GM18870 (cell line): Measurements from ENCODE around the gene SLCO1B3.

Experiments
- ATAC-seq: cut with Tn5 transposase; IDR thresholded peaks from one replicate; pipeline ENCODE4 v1.9.1; 2021; ENCODE audit warnings: moderate library complexity; ENCODE audit not compliant: unreplicated experiment

SLCO1B3 gene

DNA sequence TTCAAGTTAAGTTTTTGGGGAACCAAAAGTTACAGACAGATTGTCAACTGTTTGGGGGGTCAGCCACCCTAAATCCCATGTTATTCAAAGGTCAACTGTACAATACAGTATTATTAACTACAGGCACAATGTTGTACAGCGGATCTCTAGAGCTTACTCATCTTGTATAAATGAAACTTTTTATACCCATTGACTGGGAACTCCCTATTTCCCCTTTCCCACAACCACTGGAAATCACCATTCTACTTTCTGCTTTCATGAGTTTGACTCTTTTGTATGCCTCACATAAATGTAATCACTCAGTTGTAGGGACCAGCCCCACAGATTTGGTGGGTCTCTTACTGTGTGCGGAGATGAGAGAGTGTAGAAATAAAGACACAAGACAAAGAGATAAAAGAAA, 57.8 kb downstream of the SLCO1B3 start:
- peak; percentile 58 for ATAC-seq

DNA sequence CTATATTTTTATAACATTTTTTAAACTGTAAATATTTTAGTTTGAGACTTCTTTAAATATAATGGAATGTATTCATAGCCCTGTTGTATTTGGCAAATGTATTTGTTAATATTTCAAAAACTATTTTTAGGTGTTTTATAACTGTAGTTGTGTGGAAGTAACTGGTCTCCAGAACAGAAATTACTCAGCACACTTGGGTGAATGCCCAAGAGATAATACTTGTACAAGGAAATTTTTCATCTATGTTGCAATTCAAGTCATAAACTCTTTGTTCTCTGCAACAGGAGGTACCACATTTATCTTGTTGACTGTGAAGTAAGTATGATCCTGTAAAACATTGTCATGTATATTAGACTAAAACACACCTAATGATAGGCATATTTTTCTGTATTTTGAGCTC, 72.8 kb downstream of the SLCO1B3 start:
- no peak for ATAC-seq

DNA sequence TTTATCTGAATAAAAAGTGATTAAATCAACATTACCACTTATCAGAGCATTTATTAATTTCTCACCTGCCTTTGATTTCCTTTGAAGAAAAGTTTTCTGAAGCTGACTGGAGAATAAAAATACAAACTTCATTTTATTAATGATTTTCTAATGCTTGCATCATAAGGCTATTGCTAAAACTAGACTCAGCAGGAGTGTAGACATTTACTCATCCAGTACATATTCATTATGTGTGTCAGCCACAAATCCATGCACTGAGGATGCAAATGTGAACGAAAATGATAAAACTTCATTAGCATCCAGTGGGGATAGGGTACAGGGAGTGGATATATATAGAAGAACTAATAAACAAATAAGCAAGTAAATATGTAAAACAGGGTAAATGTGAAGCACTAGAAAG, 74.6 kb downstream of the SLCO1B3 start:
- ATAC-seq, result no peak

DNA sequence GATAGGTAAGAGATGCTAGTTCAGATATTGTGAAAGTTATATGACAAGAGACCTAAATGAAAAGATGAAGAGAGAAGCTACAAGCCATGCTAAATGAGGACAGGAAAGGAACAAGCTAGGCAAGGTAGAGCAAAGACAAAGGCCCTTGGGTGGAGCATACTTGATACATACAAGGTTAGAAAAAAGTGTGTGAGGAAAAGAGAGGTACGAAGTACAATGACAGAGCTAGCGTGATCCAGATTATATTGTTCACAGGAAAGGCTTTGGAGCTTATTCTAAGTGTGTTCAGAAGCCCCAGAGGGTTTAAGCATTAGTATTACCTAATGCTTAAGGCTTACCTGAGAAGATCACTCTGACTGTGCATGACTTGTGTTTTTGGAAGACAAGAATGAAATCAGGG, 75.0 kb downstream of the SLCO1B3 start:
- no peak for ATAC-seq

DNA sequence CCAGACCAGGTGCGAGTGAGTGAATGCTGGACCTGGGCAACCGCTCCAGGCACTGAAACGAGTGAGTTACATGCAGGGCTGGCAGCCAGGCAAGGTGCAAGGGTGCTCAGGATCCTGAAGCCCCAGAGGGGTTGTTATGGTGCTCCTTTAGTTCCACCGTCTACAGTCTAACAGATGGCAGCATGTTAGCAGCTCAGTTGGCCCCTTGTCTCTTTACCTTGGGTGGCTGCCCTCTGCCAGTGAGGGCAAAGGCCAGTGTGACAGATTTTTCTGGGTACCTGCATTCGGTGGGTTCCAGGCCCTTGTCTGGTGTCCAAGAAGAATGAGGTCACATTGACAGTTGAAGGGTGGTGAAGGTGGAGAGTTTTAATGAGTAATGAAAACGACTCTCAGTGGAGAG, 106.8 kb downstream of the SLCO1B3 start:
- ATAC-seq, result no peak

DNA sequence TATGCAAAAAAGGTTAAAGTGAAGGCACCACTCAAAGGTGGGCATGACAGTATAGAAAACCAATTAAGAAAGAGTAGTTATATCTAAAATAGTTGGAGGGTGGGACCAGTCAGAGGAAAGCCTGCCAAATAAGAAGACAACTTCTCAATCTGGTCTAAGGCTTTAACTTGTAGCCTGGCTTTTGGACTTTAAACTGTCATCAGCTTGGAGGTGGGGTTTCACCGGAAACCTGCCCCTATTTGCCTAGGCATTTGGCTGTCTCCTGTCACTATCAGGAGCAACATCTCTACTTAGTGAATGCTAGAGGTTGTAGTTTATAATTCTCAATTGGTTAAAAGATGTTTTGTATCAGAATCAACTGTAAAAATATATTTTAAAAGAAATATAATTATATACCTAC, 107.3 kb downstream of the SLCO1B3 start:
- ATAC-seq, result no peak

DNA sequence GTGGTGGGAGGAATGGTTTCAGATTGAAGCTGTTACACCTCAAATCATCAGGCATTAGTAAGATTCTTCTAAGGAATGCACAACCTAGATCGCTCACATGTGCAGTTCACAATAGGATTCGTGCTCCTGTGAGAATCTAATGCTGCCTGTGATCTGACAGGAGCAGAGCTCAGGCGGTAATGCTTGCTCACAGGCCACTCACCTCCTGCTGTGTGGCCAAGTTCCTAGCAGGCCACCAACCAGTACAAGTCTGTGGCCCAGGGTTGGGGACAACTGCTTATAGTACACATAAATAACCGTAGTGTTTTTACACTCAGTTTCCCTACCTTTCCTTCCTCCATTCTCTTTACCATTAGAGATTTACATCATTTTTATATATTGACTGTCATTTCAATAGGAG, 121.4 kb downstream of the SLCO1B3 start:
- no peak for ATAC-seq

DNA sequence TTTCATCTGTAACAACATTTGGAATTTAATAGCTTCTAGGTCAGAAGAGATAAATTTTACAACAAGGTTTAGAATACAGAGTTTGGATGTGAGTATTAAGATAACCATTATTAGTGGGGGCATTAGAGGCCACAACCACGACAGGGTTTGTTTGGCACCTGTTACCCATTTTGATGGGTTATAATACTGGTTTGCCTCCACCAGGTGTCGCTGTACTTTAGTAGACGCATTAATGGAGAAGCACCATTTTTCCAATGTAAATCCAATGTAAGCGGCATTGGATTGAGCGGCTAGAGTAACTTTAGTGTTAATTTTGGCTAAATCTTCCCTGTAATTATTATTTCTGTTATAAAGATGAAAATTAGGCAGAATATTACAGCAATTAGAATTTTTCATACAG, 136.2 kb downstream of the SLCO1B3 start:
- ATAC-seq, result no peak

DNA sequence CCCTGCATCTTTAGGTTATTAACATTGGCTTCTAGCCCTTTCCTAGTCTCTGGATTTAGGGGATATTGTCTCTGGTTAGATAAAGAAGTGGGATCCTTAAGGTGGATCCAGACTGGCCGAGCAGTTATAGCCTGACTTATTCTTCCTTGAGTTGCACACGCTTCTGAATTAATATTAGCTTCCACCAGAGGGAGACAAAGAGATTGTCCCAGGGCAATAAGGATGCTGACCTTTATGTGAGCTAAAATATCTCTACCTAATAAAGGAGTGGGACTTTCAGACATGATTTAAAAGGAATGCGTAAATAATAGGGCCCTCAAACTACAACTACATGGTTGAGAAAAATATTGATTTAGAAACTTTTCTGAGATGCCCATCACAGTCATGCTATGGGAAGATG, 139.7 kb downstream of the SLCO1B3 start:
- ATAC-seq, result peak; percentile 89

DNA sequence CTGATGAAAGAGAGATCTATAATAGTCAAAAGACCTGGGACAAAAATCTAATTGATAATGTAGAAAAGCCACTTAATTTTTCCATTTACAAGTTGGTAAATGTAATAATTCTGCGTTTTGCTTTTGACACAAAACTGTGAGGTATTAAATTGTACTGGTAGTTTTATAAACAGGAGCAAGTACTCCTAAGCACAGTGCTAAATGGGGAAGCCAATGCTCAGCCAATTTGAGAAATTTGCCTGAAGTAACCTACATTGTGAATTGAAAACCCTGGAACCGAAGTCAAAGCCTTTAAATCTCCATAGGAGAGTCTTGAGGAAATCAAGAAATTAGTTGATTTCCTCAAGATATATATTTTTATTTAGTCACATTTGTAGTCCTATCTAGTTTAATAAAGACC, 152.8 kb downstream of the SLCO1B3 start:
- no peak for ATAC-seq

DNA sequence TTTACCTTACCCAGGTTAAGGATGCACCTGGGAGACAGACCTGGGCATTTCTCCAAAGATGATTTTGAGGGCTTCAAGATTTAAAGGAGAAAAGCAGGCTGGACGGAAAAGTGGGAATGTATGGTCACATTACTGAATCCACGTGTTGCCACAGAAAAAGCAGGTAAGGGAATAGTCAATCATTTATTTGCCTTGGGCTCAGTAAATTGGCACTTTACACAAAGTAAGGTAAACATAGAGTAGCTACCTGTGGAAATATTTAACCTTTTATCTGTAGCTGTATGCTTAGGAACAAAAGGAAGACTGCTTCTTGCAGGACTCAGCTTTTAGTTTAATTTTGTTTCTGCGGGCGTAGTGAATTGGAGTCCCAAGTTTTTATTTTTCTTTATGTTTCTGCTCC, 153.3 kb downstream of the SLCO1B3 start:
- ATAC-seq, result no peak
